H1 (cell line): ENCODE measurements around the gene TLE4. TPM values are rescaled to one million over a fixed set of nuclear protein-coding genes. Genes with fewer than 3 reads are reported as not detected.

Experiments used
- CTCF ChIA-PET: fragments of 300-600 bp; sonication (Branson Sonifier 250); formaldehyde crosslinking; loops from one replicate; lab custom pipeline; 2021; ENCODE audit not compliant: partially characterized antibody; lab: Charles Lee
- POLR2A ChIA-PET: fragments of 300-600 bp; sonication (Branson Sonifier 250); formaldehyde crosslinking; loops from one replicate; lab custom pipeline; 2021; ENCODE audit warnings: inconsistent platforms; ENCODE audit not compliant: partially characterized antibody; lab: Charles Lee
- DNase-seq, 2 experiments: peaks; one replicate each; pipeline versions ENCODE4 v3.0.0 to v3.0.0-alpha.2; 2010 to 2022; ENCODE audit warnings: low spot score in 2 of 2, low read depth in 1 of 2, mixed read lengths in 1 of 2
- FAIRE-seq: peaks from 2 replicates; lab custom pipeline; 2011; peaks lifted over from hg19 to GRCh38; lab: Jason Lieb, UNC
- H2AFZ ChIP-seq: 2 replicates; pipeline ENCODE4 v1.8.1; 2012; ENCODE audit warnings: low read length, inconsistent platforms
- H2AK5ac ChIP-seq: 2 replicates; pipeline ENCODE4 v1.6.1; 2013; ENCODE audit warnings: low read depth, low read length
- H2BK120ac ChIP-seq: replicated peaks from 2 replicates; pipeline ENCODE3; 2013; ENCODE audit warnings: low read depth, low read length, inconsistent platforms
- H2BK12ac ChIP-seq: 2 replicates; pipeline ENCODE4 v1.6.1; 2013; ENCODE audit warnings: low read depth, low read length
- H2BK15ac ChIP-seq: 2 replicates; pipeline ENCODE4 v1.6.1; 2013; ENCODE audit warnings: low read length
- H2BK20ac ChIP-seq: 2 replicates; pipeline ENCODE4 v1.6.1; 2013; ENCODE audit warnings: low read length
- H2BK5ac ChIP-seq: 2 replicates; pipeline ENCODE4 v1.6.1; 2013; ENCODE audit warnings: low read depth, low read length
- H3K14ac ChIP-seq: 2 replicates; pipeline ENCODE4 v1.6.1; 2013; ENCODE audit warnings: inconsistent platforms; ENCODE audit not compliant: insufficient read length
- H3K18ac ChIP-seq: 2 replicates; pipeline ENCODE4 v1.6.1; 2013; ENCODE audit warnings: low read length; ENCODE audit errors: extremely low read depth
- H3K23ac ChIP-seq: 2 replicates; pipeline ENCODE4 v1.6.1; 2013; ENCODE audit warnings: inconsistent platforms; ENCODE audit not compliant: insufficient read length
- H3K23me2 ChIP-seq: 2 replicates; pipeline ENCODE4 v1.6.1; 2013; ENCODE audit warnings: low read depth, low read length
- H3K27ac ChIP-seq: 2 replicates; pipeline ENCODE4 v1.6.1; 2011; ENCODE audit warnings: low read depth, low read length, inconsistent platforms
- H3K27me3 ChIP-seq, 4 experiments: replicated peaks in 1 of 4; 1 replicate in 1 of 4; 2 replicates in 3 of 4; pipeline versions ENCODE4 v1.6.1 to v1.8.1; 2011 to 2013; ENCODE audit warnings: low read length in 3 of 4, mild to moderate bottlenecking in 3 of 4, inconsistent platforms in 2 of 4, mixed read lengths in 2 of 4, moderate library complexity in 1 of 4; ENCODE audit not compliant: control insufficient read depth in 3 of 4, insufficient read depth in 3 of 4; ENCODE audit errors: extremely low read depth in 1 of 4
- H3K36me3 ChIP-seq, 4 experiments: 2 replicates each; pipeline versions ENCODE4 v1.6.1 to v1.8.1; 2011 to 2013; ENCODE audit warnings: mild to moderate bottlenecking in 4 of 4, low read length in 3 of 4, moderate library complexity in 2 of 4, control low read depth in 1 of 4, inconsistent platforms in 1 of 4; ENCODE audit not compliant: insufficient read depth in 4 of 4, control insufficient read depth in 2 of 4
- H3K4ac ChIP-seq: replicated peaks from 2 replicates; pipeline ENCODE3; 2013; ENCODE audit warnings: low read length, low read depth, mixed read lengths, inconsistent platforms; ENCODE audit not compliant: insufficient read length
- H3K4me1 ChIP-seq, 4 experiments: replicated peaks in 1 of 4; 1 replicate in 1 of 4; 2 replicates in 3 of 4; pipeline versions ENCODE4 v1.6.1 to v1.8.1; 2011 to 2013; ENCODE audit warnings: low read length in 3 of 4, inconsistent platforms in 2 of 4, mixed read lengths in 1 of 4; ENCODE audit not compliant: insufficient read depth in 4 of 4, control insufficient read depth in 3 of 4
- H3K4me2 ChIP-seq, 2 experiments: 2 replicates each; pipeline versions ENCODE4 v1.6.1 to v1.8.1; 2011 to 2013; ENCODE audit warnings: low read depth in 2 of 2, low read length in 2 of 2, control low read depth in 1 of 2, inconsistent platforms in 1 of 2, mild to moderate bottlenecking in 1 of 2; ENCODE audit not compliant: insufficient read depth in 1 of 2
- H3K4me3 ChIP-seq, 4 experiments: fragments of 200-600, 300-600 bp in 1 of 4; sonication (generic), shearing (Covaris generic), sonication (Bioruptor Twin) in 1 of 4; 2 replicates each; pipeline versions ENCODE4 v1.5.1 to v1.8.1; 2011 to 2016; ENCODE audit warnings: low read length in 4 of 4, low read depth in 3 of 4, control low read depth in 2 of 4, inconsistent platforms in 2 of 4, mild to moderate bottlenecking in 2 of 4, mixed read lengths in 1 of 4, moderate library complexity in 1 of 4; ENCODE audit not compliant: insufficient read depth in 2 of 4; ENCODE audit errors: extremely low read depth in 1 of 4
- H3K56ac ChIP-seq: replicated peaks from 2 replicates; pipeline ENCODE3; 2013; ENCODE audit warnings: low read depth, mild to moderate bottlenecking, mixed read lengths, low read length, inconsistent platforms; ENCODE audit not compliant: insufficient read length
- H3K79me1 ChIP-seq: 2 replicates; pipeline ENCODE4 v1.6.1; 2013; ENCODE audit warnings: low read depth, low read length, control low read depth
- H3K79me2 ChIP-seq, 2 experiments: 2 replicates each; pipeline versions ENCODE4 v1.6.1 to v1.8.1; 2012 to 2013; ENCODE audit warnings: low read length in 2 of 2, mild to moderate bottlenecking in 2 of 2, inconsistent platforms in 1 of 2; ENCODE audit not compliant: insufficient read depth in 2 of 2, control insufficient read depth in 1 of 2
- H3K9ac ChIP-seq, 4 experiments: replicated peaks in 1 of 4; 1 replicate in 1 of 4; 2 replicates in 3 of 4; pipeline versions ENCODE4 v1.6.1 to v1.8.1; 2011 to 2013; ENCODE audit warnings: low read depth in 3 of 4, low read length in 3 of 4, control low read depth in 2 of 4, mild to moderate bottlenecking in 2 of 4, moderate library complexity in 2 of 4, inconsistent platforms in 1 of 4; ENCODE audit errors: extremely low read depth in 1 of 4
- H3K9me3 ChIP-seq, 2 experiments: 2 replicates each; pipeline versions ENCODE4 v1.6.1 to v1.8.1; 2012 to 2013; ENCODE audit warnings: mild to moderate bottlenecking in 2 of 2, moderate library complexity in 2 of 2, control low read depth in 1 of 2, inconsistent platforms in 1 of 2, low read depth in 1 of 2, low read length in 1 of 2, mixed read lengths in 1 of 2; ENCODE audit not compliant: insufficient read depth in 2 of 2
- H4K20me1 ChIP-seq, 2 experiments: replicated peaks in 1 of 2; 2 replicates each; pipeline versions ENCODE3 to v1.8.1; 2011 to 2013; ENCODE audit warnings: inconsistent platforms in 2 of 2, low read length in 2 of 2, mild to moderate bottlenecking in 1 of 2; ENCODE audit not compliant: insufficient read depth in 2 of 2, control insufficient read depth in 1 of 2
- H4K5ac ChIP-seq: 2 replicates; pipeline ENCODE4 v1.6.1; 2013; ENCODE audit warnings: low read length, low read depth, mixed read lengths, inconsistent platforms; ENCODE audit not compliant: insufficient read length
- H4K8ac ChIP-seq: 2 replicates; pipeline ENCODE4 v1.8.0; 2013; ENCODE audit warnings: mild to moderate bottlenecking, moderate library complexity, low read length, inconsistent platforms; ENCODE audit not compliant: insufficient read depth; ENCODE audit errors: extremely low read depth
- H4K91ac ChIP-seq: replicated peaks from 2 replicates; pipeline ENCODE3; 2013; ENCODE audit warnings: low read length, mixed read lengths, inconsistent platforms; ENCODE audit not compliant: insufficient read length
- CTCF ChIP-seq, 3 experiments: IDR thresholded peaks; 1 replicate in 2 of 3; 2 replicates in 1 of 3; pipeline versions ENCODE4 v1.5.1 to v1.6.1; 2011; ENCODE audit warnings: low read length in 3 of 3, mild to moderate bottlenecking in 3 of 3, inconsistent platforms in 2 of 3, low read depth in 1 of 3, moderate library complexity in 1 of 3; ENCODE audit not compliant: insufficient read depth in 1 of 3; ENCODE audit errors: control extremely low read depth in 1 of 3
- POLR2A ChIP-seq, 2 experiments: IDR thresholded peaks; 1 replicate in 1 of 2; 2 replicates in 1 of 2; pipeline ENCODE4 v1.6.1; 2011; ENCODE audit warnings: low read depth in 2 of 2, low read length in 2 of 2, mild to moderate bottlenecking in 2 of 2; ENCODE audit errors: control extremely low read depth in 1 of 2
- SIX5 ChIP-seq: IDR thresholded peaks from 2 replicates; pipeline ENCODE4 v1.6.1; 2011; ENCODE audit warnings: mild to moderate bottlenecking, low read depth, low read length
- WGBS, 2 experiments: shearing (Covaris generic) in 1 of 2; methylation state at CpG; one replicate each; pipeline versions ENCODE4 v1.1.6 to v1.1.7; 2013 to 2015; ENCODE audit warnings: low lambda C conversion rate in 2 of 2, mixed read lengths in 2 of 2, inconsistent platforms in 1 of 2, low coverage in 1 of 2, missing lambda C conversion rate in 1 of 2; ENCODE audit not compliant: insufficient replicate concordance in 2 of 2, insufficient coverage in 1 of 2, insufficient read length in 1 of 2; ENCODE audit errors: extremely low coverage in 1 of 2, missing lambda C conversion rate in 1 of 2; 5-methylcytosine and 5-hydroxymethylcytosine counted together
- polyA plus RNA-seq, 7 experiments: library from polyadenylated mRNA; depleted of rRNA in 3 of 7; stranded (reverse) in 5 of 7; unstranded in 2 of 7; fragments of >200 nt in 5 of 7; fragments of 200-250 nt in 2 of 7; gene quantifications; 1 replicate in 5 of 7; 2 replicates in 1 of 7; 4 replicates in 1 of 7; pipeline versions ENCODE4 v1.2.1 to v1.2.3, GENCODE V29; 2011 to 2013; ENCODE audit warnings: missing spikeins in 2 of 7, mixed read lengths in 2 of 7
- total RNA-seq: library from RNA; stranded (reverse); fragmentation: NEBNext Ultra II Directional; extraction: Animal tissue kit (Norgen Biotek cat#: 25700); gene quantifications from 2 replicates; pipeline ENCODE4 v1.2.1, GENCODE V29; 2021

TLE4 gene
- total and polyA plus RNA-seq, 2 of the 8 experiments (the other 6 are each of a cell fraction or from before 2014, with no cell fraction given), result 32.4 to 36.9 TPM

- Histone ChIP-seq H4K91ac (no peak overlapping the region), H3K4me2 (peak overlapping the region in 1 of 2 experiments; percentile 11; a peak in 2 of 4 replicates), H4K8ac (no peak overlapping the region), H2BK12ac (no peak overlapping the region), H3K4me3 (no peak overlapping the region), H2BK5ac (no peak overlapping the region), H3K9ac (peak overlapping the region in 1 of 4 experiments; percentile 18; a peak in 1 of 7 replicates), H3K18ac (no peak overlapping the region), H2BK15ac (no peak overlapping the region), H3K23me2 (no peaks in the 10 kb centered on the region), H4K5ac (no peak overlapping the region), H4K20me1 (peaks cover 6 to 8% of the 10 kb centered on the region in 2 experiments), H3K56ac (no peak overlapping the region), H3K27me3 (no peaks in the 10 kb centered on the region), H2BK120ac (no peak overlapping the region), H2AFZ (no peak overlapping the region), H3K79me2 (peaks cover 5 to 73% of the 10 kb centered on the region in 2 experiments; a peak in 3 of 4 replicates), H3K27ac (no peak overlapping the region), H3K23ac (no peak overlapping the region), H3K36me3 (peaks cover 0 to 15% (median 2%) of the 10 kb centered on the region in 4 experiments; a peak in 3 of 8 replicates), H3K14ac (no peak overlapping the region), H3K9me3 (no peaks in the 10 kb centered on the region), H3K4ac (no peak overlapping the region), H3K79me1 (peaks cover 5% of the 10 kb centered on the region; the same call in 1 of the 2 replicates), H3K4me1 (peaks cover 5 to 11% (median 9%) of the 10 kb centered on the region in 4 experiments), H2BK20ac (no peak overlapping the region), H2AK5ac (no peak overlapping the region)
- ChIA-PET POLR2A (interaction anchor here (1.4 to 6.1 kb wide), 4 partner anchors 10 to 31 kb away, joined by 4 to 36 read pairs (median 4); partner anchors contain the start of gene TLE4), CTCF (interaction anchor here (1.0 to 2.0 kb wide), 3 partner anchors 13 to 55 kb away, joined by 3 to 5 read pairs (median 3); partner anchors contain the start of gene TLE4)
- FAIRE-seq (no peak), DNase-seq (no peak)
- 81% methylated on average over 10 of the region's 10 CpGs; no CpG with 5 or more reads in 1 of the 2 experiments for WGBS, 2 experiments
- TF ChIP-seq SIX5 (no peak), POLR2A (IDR thresholded peaks at IDR 0.05; ENCODE audit: control extremely low read depth in 1 of 2, low read depth in 2 of 2, low read length in 2 of 2) (0 out of 3 replicates have a peak, but pooled peaks of 1 of the 2 experiments have one; percentile 33), CTCF (IDR thresholded peaks at IDR 0.05; ENCODE audit: control extremely low read depth in 1 of 3, insufficient read depth in 1 of 3, low read depth in 1 of 3, low read length in 3 of 3) (no peak)
These were observed 12.3 kb downstream of the TLE4 start for GRCh38 chr9:79583952-79584654.
